Measurements from ENCODE around the gene PSME2. TPM values are rescaled to one million over a fixed set of nuclear protein-coding genes. Genes with fewer than 3 reads are reported as not detected.
A peak's percentile ranks its signal among the peaks of the same experiment; 100 is the strongest.

The PSME2 gene
- total and polyA plus RNA-seq, 2 of the 13 experiments (the other 11 are each of a cell fraction or from before 2014, with no cell fraction given), result 332 to 716 TPM

DNA sequence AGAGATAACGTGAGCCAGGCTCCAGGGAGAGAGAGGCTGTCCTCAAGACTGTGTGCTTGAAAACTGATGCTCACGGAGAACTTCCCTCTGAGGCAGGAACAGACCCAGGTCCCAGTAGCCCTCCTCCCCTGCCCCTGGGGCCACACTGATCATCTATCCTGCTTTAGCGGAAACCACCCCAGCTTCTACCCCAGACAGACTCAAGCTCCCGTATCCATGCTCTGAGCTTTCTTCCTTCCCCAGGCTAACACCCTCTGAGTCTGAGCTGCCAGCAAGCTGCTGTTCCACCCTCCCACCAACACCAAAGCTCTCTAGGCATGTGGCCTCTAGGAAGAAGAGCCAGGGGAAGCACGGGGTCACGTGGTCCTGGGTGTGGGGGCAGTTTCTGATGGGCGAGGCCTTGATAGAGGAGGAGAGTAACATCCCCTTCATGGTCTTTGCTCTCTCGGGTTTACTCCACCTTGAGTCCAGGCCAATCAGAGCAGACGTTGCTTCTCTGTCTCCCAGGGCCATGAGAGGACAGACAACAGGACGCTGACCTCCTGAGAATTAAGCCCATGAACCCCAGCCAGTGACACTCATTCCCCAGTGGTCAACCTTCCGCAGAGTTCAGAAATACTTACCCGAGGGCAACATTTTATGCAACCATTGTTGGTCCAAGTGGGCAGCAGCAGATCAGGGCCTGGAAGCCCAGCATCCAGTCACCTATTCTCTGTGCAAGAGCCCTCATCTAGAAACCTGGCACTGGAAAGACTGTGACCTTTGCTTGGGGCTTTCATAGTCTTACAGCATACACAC, 50.9 kb downstream of the PSME2 start (continued):
- TF ChIP-seq PHF8 (CRISPR knock-in tag; IDR thresholded peaks at IDR 0.05) (peak; percentile 67), ZNF512B (CRISPR knock-in tag; IDR thresholded peaks at IDR 0.05; ENCODE audit: borderline replicate concordance) (peak; percentile 93; the same call in 1 of the 2 replicates), GATAD1 (CRISPR knock-in tag; IDR thresholded peaks at IDR 0.05) (peak; percentile 88), ZNF414 (CRISPR knock-in tag; IDR thresholded peaks at IDR 0.05) (no peak), TRIM24 (CRISPR knock-in tag; IDR thresholded peaks at IDR 0.05) (no peak), SATB2 (CRISPR knock-in tag; IDR thresholded peaks at IDR 0.05) (0 out of 2 replicates have a peak, but pooled peaks have one; percentile 93), AKNA (CRISPR knock-in tag; IDR thresholded peaks at IDR 0.05; ENCODE audit: borderline replicate concordance) (no peak), ZNF232 (CRISPR knock-in tag; IDR thresholded peaks at IDR 0.05; ENCODE audit: borderline replicate concordance) (peak; percentile 93; the same call in 1 of the 2 replicates), ZNF737 (CRISPR knock-in tag; IDR thresholded peaks at IDR 0.05; ENCODE audit: borderline replicate concordance) (no peak), ZNF333 (CRISPR knock-in tag; IDR thresholded peaks at IDR 0.05; ENCODE audit: borderline replicate concordance) (peak; percentile 84), GPN1 (CRISPR knock-in tag; IDR thresholded peaks at IDR 0.05; ENCODE audit: borderline replicate concordance) (no peak; the same call in 1 of the 2 replicates), SP2 (CRISPR knock-in tag; IDR thresholded peaks at IDR 0.05) (no peak)
- TF ChIP-seq, protein P1, sequence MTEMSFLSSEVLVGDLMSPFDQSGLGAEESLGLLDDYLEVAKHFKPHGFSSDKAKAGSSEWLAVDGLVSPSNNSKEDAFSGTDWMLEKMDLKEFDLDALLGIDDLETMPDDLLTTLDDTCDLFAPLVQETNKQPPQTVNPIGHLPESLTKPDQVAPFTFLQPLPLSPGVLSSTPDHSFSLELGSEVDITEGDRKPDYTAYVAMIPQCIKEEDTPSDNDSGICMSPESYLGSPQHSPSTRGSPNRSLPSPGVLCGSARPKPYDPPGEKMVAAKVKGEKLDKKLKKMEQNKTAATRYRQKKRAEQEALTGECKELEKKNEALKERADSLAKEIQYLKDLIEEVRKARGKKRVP (CRISPR knock-in tag; IDR thresholded peaks at IDR 0.05), result peak in 1 of 2 experiments; percentile 71; a peak in 1 of 4 replicates
- TF ChIP-seq, protein P2, sequence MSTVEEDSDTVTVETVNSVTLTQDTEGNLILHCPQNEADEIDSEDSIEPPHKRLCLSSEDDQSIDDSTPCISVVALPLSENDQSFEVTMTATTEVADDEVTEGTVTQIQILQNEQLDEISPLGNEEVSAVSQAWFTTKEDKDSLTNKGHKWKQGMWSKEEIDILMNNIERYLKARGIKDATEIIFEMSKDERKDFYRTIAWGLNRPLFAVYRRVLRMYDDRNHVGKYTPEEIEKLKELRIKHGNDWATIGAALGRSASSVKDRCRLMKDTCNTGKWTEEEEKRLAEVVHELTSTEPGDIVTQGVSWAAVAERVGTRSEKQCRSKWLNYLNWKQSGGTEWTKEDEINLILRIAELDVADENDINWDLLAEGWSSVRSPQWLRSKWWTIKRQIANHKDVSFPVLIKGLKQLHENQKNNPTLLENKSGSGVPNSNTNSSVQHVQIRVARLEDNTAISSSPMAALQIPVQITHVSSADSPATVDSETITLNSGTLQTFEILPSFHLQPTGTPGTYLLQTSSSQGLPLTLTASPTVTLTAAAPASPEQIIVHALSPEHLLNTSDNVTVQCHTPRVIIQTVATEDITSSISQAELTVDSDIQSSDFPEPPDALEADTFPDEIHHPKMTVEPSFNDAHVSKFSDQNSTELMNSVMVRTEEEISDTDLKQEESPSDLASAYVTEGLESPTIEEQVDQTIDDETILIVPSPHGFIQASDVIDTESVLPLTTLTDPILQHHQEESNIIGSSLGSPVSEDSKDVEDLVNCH (CRISPR knock-in tag; IDR thresholded peaks at IDR 0.05), result peak; percentile 77; the same call in 1 of the 2 replicates
